Measurements from ENCODE around the gene CTRL. TPM values are rescaled to one million over a fixed set of nuclear protein-coding genes. Genes with fewer than 3 reads are reported as not detected.

Gene CTRL
- total RNA-seq = 0.63 and 2.3 TPM in 2 replicates

DNA sequence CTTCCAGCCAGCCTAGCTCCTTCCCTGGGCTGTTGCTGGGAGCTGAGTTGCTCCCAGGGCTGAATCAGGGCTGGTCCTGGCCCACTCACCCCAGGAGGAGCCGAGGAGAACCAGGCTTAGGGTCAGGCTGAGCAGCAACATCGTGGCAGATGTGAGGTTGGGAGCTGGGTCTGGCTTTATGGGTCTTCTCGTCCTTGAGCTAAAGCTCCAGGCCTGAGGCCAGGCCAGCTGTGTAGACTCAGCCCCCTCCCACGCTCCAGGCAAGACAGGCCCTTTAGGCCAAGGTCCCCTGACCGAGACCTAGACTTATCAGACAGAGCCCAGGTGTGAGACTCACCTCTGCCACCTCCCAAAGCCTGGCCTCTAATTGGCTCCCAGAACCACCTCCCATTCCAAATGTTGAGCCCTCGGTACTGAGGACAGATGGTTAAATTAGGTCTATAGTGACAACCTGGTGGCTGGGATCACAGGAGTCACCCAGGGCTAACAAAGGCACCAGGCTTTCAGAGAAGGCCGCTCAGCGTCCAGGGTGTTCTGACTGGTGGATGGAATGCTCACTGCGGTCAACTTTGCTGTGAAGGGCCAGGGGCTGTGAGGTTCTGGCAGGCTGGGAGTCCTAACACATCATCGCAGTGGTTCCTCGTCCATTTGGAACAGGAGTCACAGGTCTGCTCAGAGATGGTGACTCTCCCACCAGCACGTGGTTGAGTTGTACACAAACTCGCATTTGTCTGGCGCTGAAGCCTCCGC, at the start of gene CTRL:
Gene CTRL, minus strand, starts transcription at position 151 of the 750 bp plus-strand sequence. Its CDS starts 10 bp downstream, at position 141.

DNA sequence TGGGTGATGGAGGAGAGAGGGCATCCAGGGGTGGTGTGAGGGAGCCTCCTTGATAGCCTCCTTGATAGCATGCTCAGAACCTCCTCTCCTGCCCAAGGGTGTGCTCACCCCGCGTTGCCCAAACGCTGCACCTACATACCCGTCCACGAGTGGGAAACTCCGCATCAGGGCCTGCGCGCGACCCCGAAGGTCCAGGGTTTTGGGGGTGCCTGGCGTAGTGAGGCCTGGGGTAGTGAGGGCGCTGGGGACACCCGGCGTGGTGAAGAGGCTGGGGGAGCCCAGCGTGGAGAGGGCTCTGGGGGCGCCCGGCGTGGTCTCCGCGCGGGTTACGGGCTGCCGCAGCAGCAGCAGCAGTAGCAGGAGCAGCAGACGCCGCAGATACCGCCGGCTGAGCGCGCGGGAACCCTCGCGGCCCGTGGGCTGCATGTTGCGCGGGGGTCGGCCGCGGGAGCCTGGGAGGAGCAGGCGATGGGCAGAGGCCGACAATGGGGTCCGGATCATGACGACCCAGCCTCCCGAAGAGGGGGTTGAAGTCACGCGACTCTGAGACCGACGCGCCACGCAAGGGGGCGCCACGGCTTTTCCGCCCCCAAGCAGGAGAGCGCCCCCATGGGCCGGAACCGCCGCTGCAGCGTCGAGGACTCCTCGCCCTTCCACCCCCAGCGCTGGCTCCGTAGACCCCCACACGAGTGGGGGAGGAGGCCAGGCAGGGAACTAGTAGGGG, 48.5 kb upstream of the CTRL start, which contains the start of gene DPEP3:
Gene DPEP3, minus strand, starts transcription at position 545 of the 724 bp plus-strand sequence. Its CDS starts 119 bp downstream, at position 426.

DNA sequence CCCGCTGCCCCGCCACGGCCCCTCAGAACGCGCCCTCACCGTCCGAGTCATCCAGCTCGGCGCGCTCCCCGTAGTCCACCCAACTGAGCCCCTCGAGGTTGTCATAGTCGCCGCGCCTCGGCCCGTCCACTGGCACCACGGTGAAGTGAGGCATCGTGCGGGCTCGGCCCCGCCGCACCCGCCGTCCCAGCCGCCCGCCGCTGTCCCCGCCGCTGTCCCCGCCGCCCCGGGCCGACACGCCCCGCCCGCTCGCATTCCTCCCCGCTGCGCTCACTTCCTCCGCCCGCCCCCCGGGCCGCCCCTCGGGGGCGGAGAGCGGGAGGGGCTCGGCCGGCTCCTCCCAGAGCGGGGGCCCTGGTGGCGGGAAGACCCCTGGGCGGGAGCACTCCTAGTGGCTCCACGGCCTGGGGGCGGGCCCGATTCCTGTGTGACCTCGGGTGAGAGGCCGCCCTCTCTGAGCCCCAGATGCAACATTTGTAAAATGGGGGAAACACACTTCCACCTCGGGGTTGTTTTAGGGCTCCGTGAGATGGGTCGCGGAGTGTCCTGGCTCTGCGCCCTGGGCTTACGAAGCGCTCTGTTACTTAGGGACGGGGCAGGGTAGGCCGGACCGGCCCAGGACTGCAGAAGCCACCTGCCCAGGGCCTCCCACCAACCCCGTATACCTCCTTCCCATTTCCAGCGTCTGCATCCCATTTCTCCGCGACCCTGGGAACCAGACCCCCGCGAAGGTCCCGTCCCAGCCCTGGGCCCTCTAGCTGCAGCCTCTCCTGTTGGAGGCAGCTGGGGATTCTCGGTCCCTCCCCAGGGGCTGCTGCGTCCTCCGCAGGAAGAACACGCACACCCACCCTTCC, 37.0 kb upstream of the CTRL start, which contains the start of gene SLC12A4:
Gene SLC12A4, minus strand, starts transcription at position 238 of the 854 bp plus-strand sequence. Its CDS starts 84 bp downstream, at position 154.

DNA sequence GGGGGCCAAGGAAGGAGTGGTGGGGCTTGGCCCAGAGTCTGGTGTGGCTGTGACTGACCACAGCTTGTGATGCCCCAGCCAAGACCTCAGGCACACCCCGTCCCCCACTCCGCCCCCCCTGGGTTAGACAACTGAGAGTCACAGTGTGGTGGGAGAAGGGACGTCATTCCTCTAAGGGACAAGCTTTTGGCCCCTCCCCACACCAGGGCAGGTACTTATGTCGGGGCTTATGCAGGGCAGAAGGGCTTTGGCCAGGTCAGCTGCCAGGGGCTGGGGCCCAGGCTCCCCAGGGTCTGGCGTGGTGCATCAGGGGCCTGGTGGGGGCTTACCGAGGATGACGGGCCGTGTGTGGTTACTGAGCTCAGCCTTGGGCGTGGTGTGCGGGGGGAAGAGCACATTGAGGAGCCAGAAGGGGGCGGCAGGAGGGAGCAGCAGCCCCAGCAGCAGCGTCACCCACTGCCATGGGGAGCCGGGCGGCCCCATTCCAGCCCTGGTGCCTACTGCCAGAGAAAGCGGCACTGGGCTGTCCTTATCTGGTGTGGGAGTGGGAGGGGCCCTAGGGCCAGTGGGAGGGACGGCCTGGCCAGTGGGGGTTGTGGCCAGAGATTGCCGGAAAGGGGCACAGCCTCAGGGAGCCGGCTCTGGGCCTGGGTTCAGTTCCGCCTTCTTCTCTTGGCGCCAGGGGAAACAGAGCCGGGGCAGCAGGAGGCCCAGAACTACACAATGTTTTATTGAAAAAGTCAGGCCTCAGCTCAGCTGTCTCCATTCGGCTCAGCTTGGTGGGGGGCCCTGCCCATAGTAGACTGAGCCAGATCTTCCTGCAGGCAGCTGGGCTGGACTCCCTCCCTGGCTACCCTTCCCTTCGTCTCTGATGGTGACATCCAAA, 12.2 kb upstream of the CTRL start, which contains the start of gene LCAT:
Gene LCAT, minus strand, starts transcription at position 502 of the 886 bp plus-strand sequence. Its CDS starts 19 bp downstream, at position 483.

DNA sequence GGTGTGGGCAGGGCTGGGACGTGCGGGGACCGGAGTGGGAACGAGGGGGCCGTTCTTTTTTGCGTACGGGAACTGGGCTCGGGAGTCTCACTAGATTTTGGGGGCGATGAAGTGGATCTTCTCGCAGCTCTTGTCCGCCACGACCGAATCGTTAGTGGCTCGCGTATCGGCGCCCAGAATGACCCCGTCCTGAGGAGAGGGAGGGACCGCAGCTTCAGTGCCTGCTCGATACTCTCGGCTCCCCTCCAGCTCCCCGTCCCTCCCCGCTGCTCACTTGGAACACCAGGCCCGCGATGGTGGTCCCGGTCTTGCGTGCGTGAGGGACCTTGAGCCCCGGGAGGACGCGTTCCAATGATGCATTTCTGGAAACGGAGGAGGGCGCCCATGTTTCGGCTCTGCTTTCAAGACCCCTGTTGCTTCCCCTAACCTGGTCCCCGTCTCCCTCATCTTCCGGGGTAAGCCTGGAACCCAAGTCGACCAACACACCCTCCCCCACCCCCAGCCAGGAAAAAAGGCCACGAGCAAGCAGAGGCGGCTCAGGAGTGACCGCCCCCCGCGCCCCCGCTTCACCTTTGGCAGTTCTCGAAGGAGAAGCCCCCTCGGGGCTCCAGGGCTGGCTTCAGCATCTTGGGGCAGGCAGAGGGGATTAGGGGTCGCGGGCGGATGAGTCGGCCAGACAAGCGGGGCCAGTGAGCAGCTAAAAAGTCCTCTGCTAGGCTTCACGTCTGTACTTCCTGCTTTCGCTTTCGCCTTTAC, 4.6 kb upstream of the CTRL start, which contains the start of gene PSMB10:
Gene PSMB10, minus strand, starts transcription at position 727 of the 756 bp plus-strand sequence. Its CDS starts 101 bp downstream, at position 626.

DNA sequence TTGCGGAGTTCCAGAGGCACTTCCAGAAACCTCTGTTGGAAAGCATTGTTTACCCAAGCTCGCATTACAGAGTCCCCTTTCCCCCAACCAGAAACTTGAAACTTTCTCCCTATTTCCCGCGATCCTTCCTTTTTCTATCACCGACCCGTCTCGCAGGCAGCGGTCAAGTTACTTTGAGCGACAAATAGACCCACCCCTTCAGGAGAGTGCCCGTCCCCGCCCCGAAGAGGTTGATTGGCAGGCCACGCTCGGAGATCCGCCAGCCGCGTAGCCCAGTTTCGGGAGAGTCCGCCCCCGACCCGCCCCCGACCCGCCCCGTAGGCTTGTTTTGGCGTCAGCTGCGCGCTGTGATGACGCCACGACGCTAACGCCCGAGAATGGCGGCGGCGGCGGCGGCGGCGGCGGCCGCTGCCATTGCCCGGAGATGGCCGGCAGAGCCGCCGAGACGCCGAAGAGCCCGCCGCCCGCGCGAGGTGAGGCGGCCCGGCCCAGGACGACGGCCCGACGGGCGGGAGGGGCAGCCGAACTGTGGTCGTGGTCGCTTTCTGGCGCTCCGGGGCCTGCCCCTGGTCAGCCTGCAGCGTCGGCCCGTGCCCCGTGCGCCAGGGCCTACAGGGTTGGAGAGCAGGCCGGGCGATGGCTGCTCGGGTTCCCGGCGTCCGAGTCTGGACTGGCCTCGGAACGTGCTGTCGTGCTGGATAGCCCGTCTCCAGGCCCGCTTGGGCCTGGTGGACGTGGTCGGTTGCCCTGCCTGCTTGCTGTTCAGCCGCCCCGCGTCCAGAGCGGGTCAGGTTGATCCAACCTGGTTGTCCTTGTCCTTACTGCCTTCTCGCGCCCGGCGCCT, 38.5 kb downstream of the CTRL start, which contains the start of gene PSKH1:
Gene PSKH1, plus strand, starts transcription at position 356 of the 844 bp plus-strand sequence. CDS start 15,496 bp downstream, outside the sequence.

DNA sequence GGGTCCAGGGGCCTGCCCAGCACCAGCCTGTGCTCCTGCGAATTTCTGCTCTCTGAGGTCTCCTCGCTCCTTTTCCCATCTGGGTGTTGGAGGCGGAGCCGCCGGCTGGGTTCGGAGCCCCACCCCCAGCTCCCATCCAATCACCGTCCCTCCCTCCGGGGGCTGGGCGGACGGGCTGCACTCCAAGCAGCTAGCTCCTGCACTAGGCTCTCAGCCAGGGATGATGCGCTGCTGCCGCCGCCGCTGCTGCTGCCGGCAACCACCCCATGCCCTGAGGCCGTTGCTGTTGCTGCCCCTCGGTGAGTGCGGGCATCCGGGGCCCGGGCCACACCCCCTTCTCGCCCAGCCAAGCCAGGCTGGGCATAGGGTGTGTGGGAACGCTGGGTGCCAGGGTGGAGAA, 47.0 kb downstream of the CTRL start, which contains the start of gene NRN1L:
Gene NRN1L, plus strand, starts transcription at position 202 of the 400 bp plus-strand sequence. Its CDS starts 19 bp downstream, at position 221.

Other genes with a start within 250 kb of the CTRL start
- gene GFOD2, start 212.5 kb downstream of the CTRL start, total RNA-seq = 12.9 and 16.7 TPM in 2 replicates
- 2.5 and 4.5 TPM in 2 replicates for gene RANBP10, start 125.3 kb downstream of the CTRL start, total RNA-seq
- 0.95 and 1.5 TPM in 2 replicates for gene TSNAXIP1, start 125.0 kb downstream of the CTRL start, total RNA-seq
- gene THAP11, start 89.5 kb downstream of the CTRL start, total RNA-seq = 27.1 and 51.8 TPM in 2 replicates
- 72.5 and 88.2 TPM in 2 replicates for gene NUTF2, start 84.9 kb downstream of the CTRL start, total RNA-seq
- 21.2 and 22.5 TPM in 2 replicates for gene CENPT, start 84.2 kb downstream of the CTRL start, total RNA-seq
- gene EDC4, start 58.8 kb downstream of the CTRL start, total RNA-seq = 46.3 and 54.4 TPM in 2 replicates
- gene NRN1L, start 47.0 kb downstream of the CTRL start, total RNA-seq = 0.16 TPM in 1 of 2 replicates, not detected in the other
- gene PSKH1, start 38.6 kb downstream of the CTRL start, total RNA-seq = 13.4 and 21.7 TPM in 2 replicates
- gene PSMB10, start 5.0 kb upstream of the CTRL start, total RNA-seq = 103 and 111 TPM in 2 replicates
- gene LCAT, start 12.3 kb upstream of the CTRL start, total RNA-seq = 5.2 and 6.5 TPM in 2 replicates
- gene SLC12A4, start 36.8 kb upstream of the CTRL start, total RNA-seq = 91.3 and 134 TPM in 2 replicates
- gene DPEP3, start 48.6 kb upstream of the CTRL start, total RNA-seq = not detected in 2 replicates
- not detected in 2 replicates for gene DPEP2, start 67.6 kb upstream of the CTRL start, total RNA-seq
- not detected in 2 replicates for gene DPEP2NB, start 84.0 kb upstream of the CTRL start, total RNA-seq
- 8.5 and 9.1 TPM in 2 replicates for gene DDX28, start 91.4 kb upstream of the CTRL start, total RNA-seq
- gene DUS2, start 91.4 kb upstream of the CTRL start, total RNA-seq = 12.3 and 13.4 TPM in 2 replicates
- 5.0 and 6.0 TPM in 2 replicates for gene NFATC3, start 153.5 kb upstream of the CTRL start, total RNA-seq